Measurements from ENCODE around the gene PPP1R14D. TPM values are rescaled to one million over a fixed set of nuclear protein-coding genes. Genes with fewer than 3 reads are reported as not detected.
A peak's percentile ranks its signal among the peaks of the same experiment; 100 is the strongest.

PPP1R14D gene
- total RNA-seq, 2 experiments from 2014 or later, result not detected

GRCh38 chr15:40806672-40807027 is 21.9 kb downstream of the PPP1R14D start:
- Mint-ChIP-seq H3K9me3 (no peaks in the 10 kb centered on the region), H3K27me3 (no peaks in the 10 kb centered on the region), H3K4me1 (ENCODE audit: low read depth) (peaks cover 23% of the 10 kb centered on the region), H3K4me3 (peak overlapping the region; percentile 78), H3K36me3 (ENCODE audit: low read depth) (peaks cover 11% of the 10 kb centered on the region), H3K27ac (peak overlapping the region; percentile 99)
- intact Hi-C loops (cut with micrococcal nuclease), result loop anchor here (5.0 kb wide), 1 partner anchor 39 kb away; the partner anchor contains the start of gene C15orf62
- ChIA-PET CTCF (interaction anchor here (1.1 to 1.6 kb wide), 3 partner anchors 53 to 100 kb away, joined by 3 to 4 read pairs (median 3); no protein-coding TSS in a partner anchor), POLR2A (interaction anchor here (0.5 to 2.0 kb wide), 8 partner anchors 11 to 112 kb away, joined by 3 to 10 read pairs (median 4); partner anchors contain the start of genes RAD51, RMDN3 and VPS18)
- ATAC-seq, result no peak
- no peak for TF ChIP-seq CTCF (IDR thresholded peaks at IDR 0.05)
- DNase-seq, result no peak

GRCh38 chr15:40803688-40804087 is 24.8 kb downstream of the PPP1R14D start:
- Mint-ChIP-seq H3K4me3 (no peak overlapping the region), H3K4me1 (ENCODE audit: low read depth) (peaks cover 29% of the 10 kb centered on the region), H3K27me3 (no peaks in the 10 kb centered on the region), H3K9me3 (no peaks in the 10 kb centered on the region), H3K36me3 (ENCODE audit: low read depth) (peaks cover 26% of the 10 kb centered on the region), H3K27ac (no peak overlapping the region)
- TF ChIP-seq CTCF (IDR thresholded peaks at IDR 0.05), result no peak
- ChIA-PET POLR2A (no interaction called here), CTCF (interaction anchor here (1.6 kb wide), 2 partner anchors 21 to 55 kb away, joined by 4 to 6 read pairs; no protein-coding TSS in a partner anchor)
- intact Hi-C loops (cut with micrococcal nuclease), result no loop called here
- ATAC-seq, result no peak
- no peak for DNase-seq

GRCh38 chr15:40803076-40803475 is 25.4 kb downstream of the PPP1R14D start:
- DNase-seq, result no peak
- intact Hi-C loops (cut with micrococcal nuclease), result no loop called here
- Mint-ChIP-seq H3K27me3 (no peaks in the 10 kb centered on the region), H3K4me3 (no peak overlapping the region), H3K4me1 (ENCODE audit: low read depth) (peaks cover 29% of the 10 kb centered on the region), H3K36me3 (ENCODE audit: low read depth) (peaks cover 32% of the 10 kb centered on the region), H3K27ac (no peak overlapping the region), H3K9me3 (no peaks in the 10 kb centered on the region)
- ChIA-PET POLR2A (no interaction called here), CTCF (interaction anchor here (1.6 kb wide), 2 partner anchors 20 to 56 kb away, joined by 4 to 6 read pairs; no protein-coding TSS in a partner anchor)
- TF ChIP-seq CTCF (IDR thresholded peaks at IDR 0.05), result no peak
- no peak for ATAC-seq

- Mint-ChIP-seq H3K4me1 (ENCODE audit: low read depth) (peaks cover 27% of the 10 kb centered on the region), H3K36me3 (ENCODE audit: low read depth) (peaks cover 33% of the 10 kb centered on the region), H3K4me3 (no peak overlapping the region), H3K27me3 (no peaks in the 10 kb centered on the region), H3K9me3 (no peaks in the 10 kb centered on the region), H3K27ac (no peak overlapping the region)
- ChIA-PET CTCF (no interaction called here), POLR2A (interaction anchor here (1.0 kb wide), 1 partner anchor 11 kb away, joined by 4 read pairs; no protein-coding TSS in a partner anchor)
- ATAC-seq (no peak), DNase-seq (no peak)
- intact Hi-C loops (cut with micrococcal nuclease), result no loop called here
- no peak for TF ChIP-seq CTCF (IDR thresholded peaks at IDR 0.05)
Measured at GRCh38 chr15:40799523-40799922, 29.0 kb downstream of the PPP1R14D start.

GRCh38 chr15:40796512-40796911 is 32.0 kb downstream of the PPP1R14D start:
- peaks cover 30% of the 10 kb centered on the region for H3K36me3 Mint-ChIP-seq (ENCODE audit: low read depth)
- no peaks in the 10 kb centered on the region for H3K27me3 Mint-ChIP-seq
- no peaks in the 10 kb centered on the region for H3K9me3 Mint-ChIP-seq
- intact Hi-C loops (cut with micrococcal nuclease), result no loop called here
- no peak overlapping the region for H3K27ac Mint-ChIP-seq
- POLR2A ChIA-PET, result interaction anchor here (1.4 kb wide), 1 partner anchor 10 kb away, joined by 3 read pairs; no protein-coding TSS in a partner anchor
- TF ChIP-seq CTCF (IDR thresholded peaks at IDR 0.05), result no peak
- no peak for DNase-seq
- H3K4me3 Mint-ChIP-seq, result no peak overlapping the region
- no peak for ATAC-seq
- H3K4me1 Mint-ChIP-seq (ENCODE audit: low read depth), result peaks cover 31% of the 10 kb centered on the region
- CTCF ChIA-PET, result interaction anchor here (1.1 to 1.4 kb wide), 4 partner anchors 10 to 63 kb away, joined by 3 to 7 read pairs (median 5); no protein-coding TSS in a partner anchor
